Adrenal gland (tissue), 12 donors: ENCODE results near the gene TNS2. TPM values are rescaled to one million over a fixed set of nuclear protein-coding genes. Genes with fewer than 3 reads are reported as not detected.

Source experiments
- DNase-seq, 7 donors: peaks; one replicate each; pipeline ENCODE4 v3.0.0-alpha.2; 2019 to 2020
- H3K27ac ChIP-seq, 5 donors: fragments of 200-600 bp; sonication (generic) in 4 of 5; 1 replicate in 3 of 5; 2 replicates in 2 of 5; pipeline versions ENCODE4 v1.5.1 to v1.8.0; 2016 to 2020; ENCODE audit warnings: mild to moderate bottlenecking in 1 of 5
- H3K27me3 ChIP-seq: fragments of 200-600 bp; 2 replicates; pipeline ENCODE4 v1.8.0; 2021
- H3K36me3 ChIP-seq, 2 donors: fragments of 200-600 bp; replicated peaks in 1 of 2; 1 replicate in 1 of 2; 2 replicates in 1 of 2; pipeline versions ENCODE4 v1.5.1 to v1.8.0; 2018 to 2022
- H3K4me1 ChIP-seq, 2 donors: fragments of 200-600 bp; replicated peaks in 1 of 2; 1 replicate in 1 of 2; 2 replicates in 1 of 2; pipeline versions ENCODE4 v1.5.1 to v1.8.0; 2018 to 2021
- H3K4me3 ChIP-seq, 4 donors: fragments of 200-600 bp; sonication (generic) in 3 of 4; one replicate each; pipeline ENCODE4 v1.5.1; 2016 to 2018
- H3K9me3 ChIP-seq, 3 donors: fragments of 200-600 bp; sonication (generic) in 1 of 3; replicated peaks in 1 of 3; 1 replicate in 2 of 3; 2 replicates in 1 of 3; pipeline versions ENCODE4 v1.5.1 to v1.8.0; 2016 to 2021
- POLR2A ChIP-seq, 2 donors: fragments of 450-650 bp; IDR thresholded peaks; one replicate each; pipeline ENCODE4 v1.6.1; 2017; ENCODE audit warnings: antibody characterized with exemption in 2 of 2, mild to moderate bottlenecking in 2 of 2, moderate library complexity in 1 of 2
- WGBS, 4 donors: extraction: QIAGEN DNeasy Blood & Tissue Kit in 2 of 4; methylation state at CpG; one replicate each; pipeline versions ENCODE4 v1.1.5 to v1.1.7; 2013 to 2017; 5-methylcytosine and 5-hydroxymethylcytosine counted together
- intact Hi-C, 2 donors: fragments of 100-400 bp; cut with DNase I; formaldehyde crosslinking; loops; one replicate each; pipeline versions ENCODE4 v1.14.1 to v1.15.0; 2022 to 2023
- polyA plus RNA-seq, 3 donors: library from polyadenylated mRNA; stranded (reverse); fragments of 200-250 nt in 2 of 3; fragments of 350-450 nt in 1 of 3; fragmentation: Illumina TruSeq in 1 of 3; extraction: RNeasy Lipid Tissue Mini Kit (QIAGEN cat#74804) in 1 of 3; gene quantifications; one replicate each; pipeline ENCODE4 v1.2.3, GENCODE V29; 2013 to 2014
- total RNA-seq, 9 donors: library from RNA; depleted of rRNA in 4 of 9; stranded (reverse); fragments of >200 nt in 4 of 9; fragments of 120-200 nt in 1 of 9; fragmentation: NEBNext Ultra II Directional in 1 of 9; extraction: Animal tissue kit (Norgen Biotek cat#: 25700) in 1 of 9; gene quantifications; one replicate each; pipeline versions ENCODE4 v1.1.0 to v1.2.4, GENCODE V29; 2013 to 2023
- TF ChIP-seq, protein P1 (sequence below), 6 experiments: fragments of 450-650 bp in 4 of 6; fragments of 200-600 bp in 2 of 6; sonication (generic) in 1 of 6; IDR thresholded peaks; 1 replicate in 5 of 6; 2 replicates in 1 of 6; pipeline versions ENCODE4 v1.5.1 to v1.8.0; 2016 to 2021; ENCODE audit warnings: antibody characterized with exemption in 6 of 6, mild to moderate bottlenecking in 2 of 6, moderate library complexity in 1 of 6
- donor health status: healthy with polysubstance abuse.
- donor health status: Bipolar disorder and iron deficiency.
- donor health status: DM: yes; HTN: yes; CAD: no.
- donor health status: DM: no; HTN: no; CAD: no.
- donor health status: DM: no; HTN: no; CAD: no.
- donor health status: DM: yes; HTN: yes; CAD: no.

Gene TNS2
- total and polyA plus RNA-seq, 12 donors, result 21.8 to 1,019 (median 175) TPM

DNA sequence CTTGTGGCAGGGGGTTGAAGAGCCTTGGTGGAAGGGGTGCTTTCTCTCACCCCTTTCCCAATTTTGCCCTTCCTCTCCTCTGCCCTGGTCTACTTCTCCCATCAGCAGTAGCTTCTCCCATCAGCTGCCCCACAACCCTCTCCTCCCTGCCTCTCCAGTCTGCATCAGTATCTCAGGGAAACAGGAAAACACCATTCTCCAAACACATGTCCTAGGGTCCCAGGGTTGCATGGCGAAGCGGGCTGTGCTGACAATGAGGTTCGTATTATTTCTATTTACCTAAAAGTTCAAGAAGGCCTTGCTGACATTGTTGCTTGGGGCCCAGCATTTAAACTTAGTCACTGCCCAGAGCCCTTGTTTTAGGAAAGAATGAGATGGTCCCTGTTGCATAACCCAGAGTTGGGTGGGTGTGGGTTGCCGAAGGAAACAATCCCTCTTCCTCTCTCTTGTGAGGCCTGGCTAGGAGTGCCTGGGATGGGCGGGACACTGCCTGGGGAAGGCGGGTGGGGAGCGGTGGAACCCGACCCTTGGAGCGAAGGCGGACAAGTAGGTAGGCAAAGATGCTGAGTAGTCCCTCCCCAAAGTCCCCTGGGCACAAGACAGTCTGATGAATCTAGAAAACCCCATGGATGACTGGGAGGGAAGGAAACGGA, 46.4 kb downstream of the TNS2 start:
- no peaks in the 10 kb centered on the region for H3K36me3 ChIP-seq
- peaks cover 0 to 33% of the 10 kb centered on the region in 2 donors for H3K4me1 ChIP-seq
- peak in 5 of 7 donors; percentile 42 to 78 (median 65) for DNase-seq
- no peak overlapping the region for H3K4me3 ChIP-seq
- TF ChIP-seq, protein P1, sequence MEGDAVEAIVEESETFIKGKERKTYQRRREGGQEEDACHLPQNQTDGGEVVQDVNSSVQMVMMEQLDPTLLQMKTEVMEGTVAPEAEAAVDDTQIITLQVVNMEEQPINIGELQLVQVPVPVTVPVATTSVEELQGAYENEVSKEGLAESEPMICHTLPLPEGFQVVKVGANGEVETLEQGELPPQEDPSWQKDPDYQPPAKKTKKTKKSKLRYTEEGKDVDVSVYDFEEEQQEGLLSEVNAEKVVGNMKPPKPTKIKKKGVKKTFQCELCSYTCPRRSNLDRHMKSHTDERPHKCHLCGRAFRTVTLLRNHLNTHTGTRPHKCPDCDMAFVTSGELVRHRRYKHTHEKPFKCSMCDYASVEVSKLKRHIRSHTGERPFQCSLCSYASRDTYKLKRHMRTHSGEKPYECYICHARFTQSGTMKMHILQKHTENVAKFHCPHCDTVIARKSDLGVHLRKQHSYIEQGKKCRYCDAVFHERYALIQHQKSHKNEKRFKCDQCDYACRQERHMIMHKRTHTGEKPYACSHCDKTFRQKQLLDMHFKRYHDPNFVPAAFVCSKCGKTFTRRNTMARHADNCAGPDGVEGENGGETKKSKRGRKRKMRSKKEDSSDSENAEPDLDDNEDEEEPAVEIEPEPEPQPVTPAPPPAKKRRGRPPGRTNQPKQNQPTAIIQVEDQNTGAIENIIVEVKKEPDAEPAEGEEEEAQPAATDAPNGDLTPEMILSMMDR (IDR thresholded peaks at IDR 0.05), result no peak
- TF ChIP-seq POLR2A (IDR thresholded peaks at IDR 0.05), result peak in 1 of 2 donors; percentile 15
- no peaks in the 10 kb centered on the region for H3K27me3 ChIP-seq
- H3K9me3 ChIP-seq, result no peaks in the 10 kb centered on the region
- WGBS, 4 donors, result 59 to 65% (median 64%) methylated on average over 11 of the region's 11 CpGs
- intact Hi-C loops, result no loop called here
- peak overlapping the region in 2 of 5 donors; percentile 64 to 93 for H3K27ac ChIP-seq

DNA sequence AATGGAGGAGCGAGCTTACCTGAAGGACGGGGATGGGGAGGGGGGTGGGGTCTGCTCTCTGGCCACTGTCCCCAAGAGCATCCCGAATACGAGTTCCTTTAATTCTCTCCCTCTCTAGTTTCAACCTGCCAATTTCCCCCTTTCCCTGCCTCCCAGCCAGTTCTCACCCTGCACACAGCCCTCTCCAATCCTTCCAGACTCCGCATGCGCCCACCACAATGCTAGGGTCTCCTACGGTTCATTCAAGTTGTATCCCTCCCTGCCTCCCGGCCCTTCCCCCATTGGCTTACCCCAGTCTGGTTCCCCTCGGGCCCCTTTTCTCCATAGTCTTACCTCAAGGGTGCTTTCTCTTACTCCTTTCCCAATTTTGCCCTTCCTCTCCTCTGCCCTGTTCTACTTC, 46.9 kb downstream of the TNS2 start:
- TF ChIP-seq, protein P1 (IDR thresholded peaks at IDR 0.05), result no peak
- TF ChIP-seq POLR2A (IDR thresholded peaks at IDR 0.05), result no peak
- Histone ChIP-seq H3K4me1 (peaks cover 0 to 33% of the 10 kb centered on the region in 2 donors), H3K9me3 (no peaks in the 10 kb centered on the region), H3K36me3 (no peaks in the 10 kb centered on the region), H3K27me3 (no peaks in the 10 kb centered on the region), H3K4me3 (peak overlapping the region in 1 of 4 donors; percentile 64), H3K27ac (peak overlapping the region in 3 of 5 donors; percentile 33 to 93 (median 64))
- intact Hi-C loops, result no loop called here
- DNase-seq, result peak in 1 of 7 donors; percentile 43
- WGBS, 4 donors, result 33 to 43% (median 41%) methylated on average over 8 to 9 of the region's 9 CpGs

DNA sequence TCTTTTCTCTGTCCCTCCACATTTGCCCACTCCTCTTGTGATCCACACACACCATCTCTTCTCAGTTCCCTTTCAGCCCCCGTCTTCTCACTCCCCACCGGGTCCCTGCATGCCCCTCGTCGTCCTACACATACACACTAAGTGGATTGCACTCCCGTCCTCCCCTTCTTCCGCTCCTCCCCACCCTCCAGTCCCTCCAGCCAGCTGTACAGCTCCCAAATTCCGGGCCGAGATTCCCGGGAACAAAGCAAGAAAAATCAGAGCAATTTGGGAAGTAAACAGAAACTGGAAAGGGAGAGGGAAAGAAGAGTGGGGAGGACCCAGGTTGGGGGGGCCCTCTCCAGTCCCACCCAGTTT, 47.3 kb downstream of the TNS2 start:
- Histone ChIP-seq H3K27me3 (no peaks in the 10 kb centered on the region), H3K27ac (peak overlapping the region in 4 of 5 donors; percentile 33 to 93 (median 58)), H3K4me1 (peaks cover 0 to 33% of the 10 kb centered on the region in 2 donors), H3K4me3 (peak overlapping the region in 2 of 4 donors; percentile 41 to 64), H3K36me3 (no peaks in the 10 kb centered on the region), H3K9me3 (no peaks in the 10 kb centered on the region)
- no peak for TF ChIP-seq POLR2A (IDR thresholded peaks at IDR 0.05)
- TF ChIP-seq, protein P1 (IDR thresholded peaks at IDR 0.05), result no peak
- intact Hi-C loops, result no loop called here
- peak in 1 of 7 donors; percentile 51 for DNase-seq
- WGBS, 4 donors, result 1 to 2% (median 2%) methylated on average over 9 of the region's 9 CpGs

DNA sequence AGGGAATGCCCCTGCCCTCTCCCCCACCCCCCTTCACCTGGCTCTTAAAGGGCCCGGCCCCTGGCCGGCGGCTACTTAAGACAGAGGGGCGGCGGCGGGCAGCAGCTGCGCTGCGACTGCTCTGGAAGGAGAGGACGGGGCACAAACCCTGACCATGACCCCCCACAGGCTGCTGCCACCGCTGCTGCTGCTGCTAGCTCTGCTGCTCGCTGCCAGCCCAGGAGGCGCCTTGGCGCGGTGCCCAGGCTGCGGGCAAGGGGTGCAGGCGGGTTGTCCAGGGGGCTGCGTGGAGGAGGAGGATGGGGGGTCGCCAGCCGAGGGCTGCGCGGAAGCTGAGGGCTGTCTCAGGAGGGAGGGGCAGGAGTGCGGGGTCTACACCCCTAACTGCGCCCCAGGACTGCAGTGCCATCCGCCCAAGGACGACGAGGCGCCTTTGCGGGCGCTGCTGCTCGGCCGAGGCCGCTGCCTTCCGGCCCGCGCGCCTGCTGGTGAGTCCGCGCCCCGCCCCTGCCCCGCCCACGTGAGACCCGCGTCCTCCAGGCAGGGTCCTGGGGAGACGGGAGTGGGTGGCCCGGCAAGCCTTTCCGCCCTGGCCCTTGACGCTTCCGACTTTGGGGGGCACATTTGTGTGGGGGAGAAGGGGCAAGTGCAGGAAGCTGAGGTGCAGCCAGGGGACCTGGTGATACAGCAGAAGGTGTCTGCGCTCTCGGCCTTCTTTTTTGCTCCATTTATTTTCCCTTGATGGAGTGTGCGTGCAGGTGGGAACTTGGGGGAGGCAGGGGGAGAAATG, 47.9 kb downstream of the TNS2 start, which contains the start of gene IGFBP6:
IGFBP6 (plus strand) TSS at position 104 of the 790 bp plus-strand sequence; CDS start at position 155, 51 bp downstream.
- Histone ChIP-seq H3K36me3 (no peaks in the 10 kb centered on the region), H3K27me3 (no peaks in the 10 kb centered on the region), H3K27ac (peak within 1 kb of the TSS in 4 of 5 donors; percentile 33 to 93 (median 66)), H3K4me1 (peaks cover 0 to 33% of the 10 kb centered on the region in 2 donors), H3K4me3 (peak within 1 kb of the TSS in 2 of 4 donors; percentile 41 to 64), H3K9me3 (no peaks in the 10 kb centered on the region)
- 3 to 16% (median 6%) methylated on average over 6 to 51 of the region's 51 CpGs for WGBS, 4 donors
- intact Hi-C loops, result loop anchor here (2.0 kb wide), 1 partner anchor 31 kb away; no protein-coding TSS in a partner anchor
- DNase-seq, result peak; percentile 44 to 59 (median 54)
- TF ChIP-seq, protein P1 (IDR thresholded peaks at IDR 0.05), result peak in 3 of 6 experiments; percentile 21 to 38 (median 24)
- TF ChIP-seq POLR2A (IDR thresholded peaks at IDR 0.05), result no peak
